Mammary epithelial cell (primary cell): ENCODE data around the gene MAB21L4.

ENCODE experiments used
- CTCF ChIP-seq, 2 donors: IDR thresholded peaks in 1 of 2; conservative IDR thresholded peaks in 1 of 2; 2 replicates each; pipeline ENCODE4 v1.5.1; 2011 to 2012; ENCODE audit warnings: inconsistent platforms in 2 of 2, low read length in 2 of 2, mild to moderate bottlenecking in 2 of 2, control low read depth in 1 of 2, low read depth in 1 of 2; ENCODE audit not compliant: insufficient read depth in 1 of 2; ENCODE audit errors: extremely low read depth in 1 of 2
- EZH2 ChIP-seq: IDR thresholded peaks from 2 replicates; pipeline ENCODE4 v1.6.1; 2012; ENCODE audit warnings: low read length, inconsistent platforms, borderline replicate concordance

GRCh38 chr2:240920783-240921231 lies 24.9 kb upstream of the MAB21L4 start:
- TF ChIP-seq CTCF (conservative IDR thresholded peaks at IDR 0.05 in 1 of 2, IDR thresholded peaks at IDR 0.05 in 1 of 2; ENCODE audit: extremely low read depth in 1 of 2, insufficient read depth in 1 of 2, low read depth in 1 of 2, low read length in 2 of 2) = no peak
- TF ChIP-seq EZH2 = no peak
